ENCODE results near the gene PDXK.

DNA sequence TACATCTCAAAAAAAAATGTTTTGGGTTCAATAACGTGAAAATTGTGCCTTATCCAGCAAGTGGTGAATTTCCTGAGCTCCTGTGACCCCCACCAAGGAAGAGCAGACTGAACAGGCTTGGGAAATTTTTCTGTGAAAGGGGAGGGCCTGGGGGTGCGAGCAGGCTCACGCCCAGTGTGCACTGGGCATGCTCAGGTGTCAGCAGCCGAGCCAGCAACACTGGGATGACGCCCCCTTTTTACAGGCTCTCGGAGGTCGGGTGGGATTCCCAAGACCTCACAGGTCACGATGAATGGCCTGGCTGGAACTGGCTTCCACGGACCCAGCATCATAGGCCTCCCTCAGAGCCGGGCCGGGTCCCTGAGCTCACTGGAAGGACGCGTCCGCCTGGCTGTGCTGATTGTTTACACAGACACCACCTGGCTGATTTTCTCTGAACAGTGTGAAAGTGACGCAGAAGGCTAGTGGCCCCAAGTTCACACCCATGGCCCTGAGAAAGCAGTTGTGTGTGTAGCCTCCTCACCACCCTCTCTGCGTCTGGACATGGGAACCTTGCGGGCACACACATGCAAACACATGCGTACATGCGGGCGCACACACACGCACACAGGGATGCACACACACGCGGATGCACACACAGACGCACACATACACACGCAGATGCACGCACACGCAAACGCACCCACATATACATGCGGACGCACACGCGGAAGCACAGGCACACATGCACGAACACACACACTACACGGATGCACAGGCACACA lies 48.0 kb downstream of the PDXK start:
- TF ChIP-seq CTCF (IDR thresholded peaks at IDR 0.05) (no peak), POLR2A (IDR thresholded peaks at IDR 0.05) (no peak)

Data from body of pancreas (tissue), 4 donors.